HFF-Myc (cell line): ENCODE measurements around the gene PUDP.

ENCODE experiments used
- DNase-seq: peaks from one replicate; pipeline ENCODE4 v3.0.0-alpha.2; 2011; ENCODE audit warnings: low read depth; ENCODE audit errors: extremely low read depth
- H3K4me3 ChIP-seq: replicated peaks from 2 replicates; pipeline ENCODE4 v1.5.1; 2011; ENCODE audit warnings: low read depth, mild to moderate bottlenecking, control low read depth, low read length
- CTCF ChIP-seq: IDR thresholded peaks from 2 replicates; pipeline ENCODE4 v1.5.1; 2012; ENCODE audit warnings: mild to moderate bottlenecking, low read depth, low read length, control low read depth; ENCODE audit errors: missing control alignments

PUDP gene

DNA sequence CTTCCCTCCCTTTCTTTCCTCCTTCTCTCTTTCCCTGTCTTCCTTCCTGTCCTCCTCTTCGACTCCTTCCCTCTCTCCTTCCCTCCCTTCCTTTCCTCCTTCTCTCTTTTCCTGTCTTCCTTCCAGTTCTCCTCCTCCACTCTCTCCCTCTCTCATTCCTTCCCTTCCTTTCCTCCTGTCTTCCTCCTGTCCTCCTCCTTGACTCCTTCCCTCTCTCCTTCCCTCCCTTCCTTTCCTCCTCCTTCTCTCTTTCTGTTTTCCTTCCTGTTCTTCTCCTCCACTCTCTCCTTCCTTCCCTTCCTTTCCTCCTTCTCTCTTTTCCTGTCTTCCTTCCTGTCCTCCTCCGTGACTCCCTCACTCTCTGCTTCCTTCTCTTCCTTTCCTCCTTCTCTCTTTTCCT, 5.3 kb upstream of the PUDP start:
- no peak for TF ChIP-seq CTCF
- DNase-seq = no peak
- H3K4me3 ChIP-seq = no peak overlapping the region

DNA sequence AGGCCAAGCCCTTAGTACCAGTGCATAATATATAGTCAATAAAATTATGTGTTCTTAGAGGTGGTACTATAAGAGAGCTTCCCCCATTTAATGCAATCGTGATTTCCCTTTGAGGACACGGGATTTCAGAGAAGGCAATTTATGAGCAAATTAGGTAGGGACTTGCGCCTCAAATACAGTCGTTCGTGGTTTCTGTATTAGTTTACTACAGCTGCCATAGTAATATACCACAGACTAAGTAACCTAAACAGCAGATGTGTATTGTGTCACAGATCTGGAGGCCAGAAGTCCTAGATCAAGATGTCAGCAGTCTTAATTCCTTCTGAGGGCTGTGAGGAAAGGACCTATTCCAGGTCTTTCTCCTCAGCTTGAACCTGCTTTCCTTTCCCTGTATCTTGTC, 1.5 kb upstream of the PUDP start:
- H3K4me3 ChIP-seq = no peak overlapping the region
- TF ChIP-seq CTCF = no peak
- DNase-seq = no peak

- no peak for TF ChIP-seq CTCF
- DNase-seq = no peak
- H3K4me3 ChIP-seq = peak within 1 kb of the TSS; percentile 70
These were observed 458 bp downstream of the PUDP start, which contains the start of gene STS for GRCh38 chrX:7147413-7147977. STS (plus strand) TSS chrX:7147712; CDS start chrX:7253200, 105,488 bp downstream.

DNA sequence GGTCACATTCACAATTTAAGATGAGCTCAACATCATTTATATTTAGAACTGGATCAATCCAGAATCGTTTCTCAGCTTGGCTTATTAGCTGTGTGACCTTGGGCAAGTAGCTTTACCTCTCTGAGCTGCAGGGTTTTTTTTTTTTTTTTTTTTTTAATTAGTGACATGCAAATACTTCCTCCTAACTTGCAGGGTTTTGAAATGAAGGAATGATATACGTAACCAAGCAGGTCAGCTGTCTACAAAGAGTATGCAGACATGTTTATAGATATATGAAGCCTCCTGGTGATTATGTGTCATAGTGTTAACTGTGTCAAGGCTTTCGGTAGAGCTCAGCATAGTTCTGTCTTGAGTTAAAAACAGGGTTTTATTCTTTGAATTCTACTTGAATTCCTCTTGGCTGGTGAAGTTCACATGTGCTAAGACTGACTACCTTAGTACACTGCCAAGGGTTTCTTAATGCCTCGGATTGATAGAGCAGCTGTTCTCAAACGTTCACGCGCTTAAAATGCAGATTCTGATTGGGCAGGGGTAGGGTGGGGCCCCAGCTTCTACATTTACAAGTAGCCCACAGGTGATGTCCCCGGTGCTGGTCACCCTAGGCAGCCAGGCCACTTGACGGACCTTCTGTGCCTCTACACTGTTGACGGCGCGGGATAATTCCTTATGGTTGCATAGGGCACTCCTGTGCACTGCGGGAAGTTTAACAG, 1.1 kb downstream of the PUDP start:
- H3K4me3 ChIP-seq = peak overlapping the region; percentile 70
- no peak for TF ChIP-seq CTCF
- no peak for DNase-seq

DNA sequence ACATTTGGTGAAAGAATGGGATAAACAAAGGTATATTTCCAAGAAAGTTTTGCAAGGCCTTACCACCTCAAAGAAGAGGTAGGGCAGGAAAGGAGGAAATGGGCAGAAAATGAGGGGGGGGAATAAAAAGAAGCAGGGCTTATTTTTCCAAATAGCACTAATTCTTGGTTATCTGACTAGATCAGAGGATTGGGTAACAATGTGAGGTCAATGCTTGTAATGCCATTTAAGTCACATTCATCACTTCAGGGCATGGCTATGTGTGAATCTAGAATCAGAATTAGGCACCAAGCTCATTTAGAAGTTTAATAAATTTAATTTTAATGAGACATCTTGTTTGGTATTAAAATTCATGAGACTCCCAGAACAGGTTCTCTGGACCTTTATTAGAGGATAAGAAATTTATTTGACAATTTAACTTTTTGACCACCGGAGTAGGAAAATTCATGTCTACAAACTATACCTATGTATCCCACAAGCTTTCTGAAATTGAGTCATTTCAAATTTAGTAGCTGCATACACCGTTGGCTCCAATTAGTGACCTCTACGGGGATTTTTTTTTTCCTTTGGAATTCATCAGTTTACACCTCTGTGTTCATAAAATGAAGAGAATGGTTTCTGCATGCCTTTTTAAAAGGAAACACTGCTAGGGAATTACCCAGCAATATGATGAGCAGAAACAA, 1.8 kb downstream of the PUDP start:
- no peak for TF ChIP-seq CTCF
- peak overlapping the region; percentile 70; the same call in 1 of the 2 replicates for H3K4me3 ChIP-seq
- no peak for DNase-seq

GRCh38 chrX:7145454-7145853, 2.5 kb downstream of the PUDP start:
- no peak overlapping the region for H3K4me3 ChIP-seq
- no peak for TF ChIP-seq CTCF
- no peak for DNase-seq
